GM12878 (cell line): ENCODE data around the gene AOAH. TPM values are rescaled to one million over a fixed set of nuclear protein-coding genes. Genes with fewer than 3 reads are reported as not detected.

Experiments used
- ATAC-seq: fragments of 200-7000 bp; cut with Tn5 transposase; 3 replicates; pipeline ENCODE4 v1.9.1; 2020; ENCODE audit warnings: mild to moderate bottlenecking, moderate library complexity
- BruUV-seq: library from RNA; stranded (reverse); fragments of 400-500 nt; replicated peaks from 2 replicates; lab custom pipeline; 2021; lab: Mats Ljungman, UMichigan
- CTCF ChIA-PET: fragments of 300-600 bp; sonication (Branson Sonifier 250); formaldehyde crosslinking; extraction: SDS; loops from one replicate; lab custom pipeline; 2021; ENCODE audit warnings: inconsistent platforms; lab: Yijun Ruan, JAX
- POLR2A ChIA-PET: fragments of 350-600 bp; formaldehyde crosslinking; extraction: SDS; loops from one replicate; lab custom pipeline; 2021; ENCODE audit warnings: inconsistent platforms; lab: Charles Lee
- RAD21 ChIA-PET: fragments of 300-600 bp; sonication (Branson Sonifier 250); formaldehyde crosslinking; loops from one replicate; lab custom pipeline; 2023; ENCODE audit warnings: antibody characterized with exemption; ENCODE audit not compliant: unreplicated experiment; lab: Charles Lee
- SMC1A ChIA-PET: fragments of 300-600 bp; sonication (Branson Sonifier 250); formaldehyde crosslinking; loops from one replicate; lab custom pipeline; 2023; ENCODE audit not compliant: unreplicated experiment, uncharacterized antibody; lab: Charles Lee
- DNase-seq: peaks from one replicate; pipeline ENCODE4 v3.0.0-alpha.2; 2011; ENCODE audit warnings: low read depth, low spot score
- FAIRE-seq: peaks from 3 replicates; lab custom pipeline; 2011; peaks lifted over from hg19 to GRCh38; lab: Jason Lieb, UNC
- H2AFZ ChIP-seq: 2 replicates; pipeline ENCODE4 v1.6.0; 2011; ENCODE audit warnings: low read depth, low read length, control low read depth; ENCODE audit not compliant: control insufficient read depth
- H3K27ac ChIP-seq: 2 replicates; pipeline ENCODE4 v1.5.1; 2011; ENCODE audit warnings: control low read depth; ENCODE audit not compliant: control insufficient read depth, insufficient read depth
- H3K27me3 ChIP-seq, 2 experiments: replicated peaks in 1 of 2; 2 replicates each; pipeline versions ENCODE4 v1.6.0 to v1.6.1; 2011; ENCODE audit warnings: low read length in 1 of 2; ENCODE audit not compliant: control insufficient read depth in 2 of 2, insufficient read depth in 2 of 2
- H3K36me3 ChIP-seq, 2 experiments: 2 replicates each; pipeline ENCODE4 v1.5.1; 2011; ENCODE audit warnings: low read length in 1 of 2; ENCODE audit not compliant: control insufficient read depth in 2 of 2, insufficient read depth in 2 of 2
- H3K4me1 ChIP-seq: 2 replicates; pipeline ENCODE4 v1.6.1; 2011; ENCODE audit warnings: mild to moderate bottlenecking, low read length, moderate library complexity, mixed read lengths; ENCODE audit not compliant: control insufficient read depth, insufficient read depth
- H3K4me2 ChIP-seq: 2 replicates; pipeline ENCODE4 v1.6.0; 2011; ENCODE audit warnings: control low read depth; ENCODE audit not compliant: control insufficient read depth, insufficient read depth
- H3K4me3 ChIP-seq: fragments of 200-600 bp; sonication (generic); 2 replicates; pipeline ENCODE4 v1.5.1; 2016
- H3K79me2 ChIP-seq: 2 replicates; pipeline ENCODE4 v1.6.0; 2011; ENCODE audit warnings: low read length; ENCODE audit not compliant: control insufficient read depth, insufficient read depth
- H3K9ac ChIP-seq: 2 replicates; pipeline ENCODE4 v1.8.0; 2011; ENCODE audit warnings: low read length, control low read depth, mixed read lengths; ENCODE audit not compliant: control insufficient read depth, insufficient read depth
- H3K9me3 ChIP-seq: replicated peaks from 3 replicates; pipeline ENCODE4 v1.5.1; 2011; ENCODE audit warnings: mild to moderate bottlenecking, low read length; ENCODE audit not compliant: control insufficient read depth, insufficient read depth
- H4K20me1 ChIP-seq: 2 replicates; pipeline ENCODE4 v1.6.0; 2011; ENCODE audit not compliant: control insufficient read depth, insufficient read depth
- CHD2 ChIP-seq: IDR thresholded peaks from 2 replicates; pipeline ENCODE4 v1.6.1; 2011; ENCODE audit warnings: low read depth, low read length, improper control_type of control experiment, borderline replicate concordance
- FOXK2 ChIP-seq: fragments of 450-650 bp; IDR thresholded peaks from 2 replicates; pipeline ENCODE4 v1.6.1; 2017; ENCODE audit warnings: mild to moderate bottlenecking, moderate library complexity
- GABPA ChIP-seq: IDR thresholded peaks from 2 replicates; pipeline ENCODE4 v1.6.1; 2014; ENCODE audit warnings: antibody characterized with exemption, low read depth, mild to moderate bottlenecking, inconsistent platforms
- IKZF1 ChIP-seq: fragments of 450-650 bp; conservative IDR thresholded peaks from 2 replicates; pipeline ENCODE4 v1.6.1; 2017; ENCODE audit warnings: antibody characterized with exemption, mild to moderate bottlenecking
- IRF5 ChIP-seq: fragments of 450-650 bp; IDR thresholded peaks from 2 replicates; pipeline ENCODE4 v1.6.1; 2017; ENCODE audit warnings: borderline replicate concordance
- JUNB ChIP-seq: IDR thresholded peaks from 2 replicates; pipeline ENCODE4 v1.6.1; 2016; ENCODE audit warnings: antibody characterized with exemption, mild to moderate bottlenecking
- KDM1A ChIP-seq: fragments of 200-600 bp; sonication (generic); IDR thresholded peaks from 2 replicates; pipeline ENCODE4 v1.6.1; 2016; ENCODE audit warnings: borderline replicate concordance
- MAX ChIP-seq: IDR thresholded peaks from 2 replicates; pipeline ENCODE4 v1.6.1; 2012; ENCODE audit warnings: low read depth, low read length, improper control_type of control experiment
- MEF2A ChIP-seq: IDR thresholded peaks from 2 replicates; pipeline ENCODE4 v1.6.1; 2011; ENCODE audit warnings: low read depth, mild to moderate bottlenecking, low read length, moderate library complexity; ENCODE audit not compliant: insufficient read depth
- MTA3 ChIP-seq: IDR thresholded peaks from 2 replicates; pipeline ENCODE4 v1.6.1; 2012; ENCODE audit warnings: low read length, inconsistent platforms, borderline replicate concordance
- NFXL1 ChIP-seq: fragments of 450-650 bp; IDR thresholded peaks from 2 replicates; pipeline ENCODE4 v1.6.1; 2017; ENCODE audit warnings: antibody characterized with exemption, mild to moderate bottlenecking, borderline replicate concordance
- NR2C1 ChIP-seq: fragments of 450-650 bp; IDR thresholded peaks from 2 replicates; pipeline ENCODE4 v1.6.1; 2017; ENCODE audit warnings: antibody characterized with exemption, mild to moderate bottlenecking, moderate library complexity
- NRF1 ChIP-seq: conservative IDR thresholded peaks from 2 replicates; pipeline ENCODE4 v1.6.1; 2011; ENCODE audit warnings: mild to moderate bottlenecking, low read depth, low read length, improper control_type of control experiment
- POLR2AphosphoS2 ChIP-seq: IDR thresholded peaks from 2 replicates; pipeline ENCODE4 v1.6.1; 2011; ENCODE audit warnings: low read depth, mild to moderate bottlenecking, low read length, improper control_type of control experiment, moderate library complexity
- RAD21 ChIP-seq: IDR thresholded peaks from 2 replicates; pipeline ENCODE4 v1.6.1; 2011; ENCODE audit warnings: mild to moderate bottlenecking, low read depth, low read length, moderate library complexity; ENCODE audit not compliant: insufficient read depth
- RELA ChIP-seq: fragments of 450-650 bp; IDR thresholded peaks from 2 replicates; pipeline ENCODE4 v1.8.0; 2014; ENCODE audit warnings: borderline replicate concordance; ENCODE audit not compliant: partially characterized antibody
- SMARCA5 ChIP-seq: fragments of 450-650 bp; IDR thresholded peaks from 2 replicates; pipeline ENCODE4 v1.6.1; 2017; ENCODE audit warnings: mild to moderate bottlenecking
- SREBF1 ChIP-seq: IDR thresholded peaks from 2 replicates; pipeline ENCODE4 v1.6.1; 2012; ENCODE audit warnings: mild to moderate bottlenecking, low read length
- USF2 ChIP-seq: IDR thresholded peaks from 2 replicates; pipeline ENCODE4 v1.6.1; 2011; ENCODE audit warnings: low read depth, low read length, improper control_type of control experiment, borderline replicate concordance
- YY1 ChIP-seq: IDR thresholded peaks from 2 replicates; pipeline ENCODE4 v1.6.1; 2011; ENCODE audit warnings: low read depth, mild to moderate bottlenecking, low read length
- ZSCAN29 ChIP-seq: fragments of 450-650 bp; IDR thresholded peaks from 2 replicates; pipeline ENCODE4 v1.6.1; 2017; ENCODE audit warnings: mild to moderate bottlenecking, moderate library complexity
- WGBS: methylation state at CpG from one replicate; pipeline ENCODE4 v1.1.6; 2016; ENCODE audit warnings: low lambda C conversion rate; ENCODE audit not compliant: insufficient replicate concordance, insufficient coverage; ENCODE audit errors: missing lambda C conversion rate; 5-methylcytosine and 5-hydroxymethylcytosine counted together
- in situ Hi-C: fragments of 300-500 bp; cut with MboI; formaldehyde crosslinking; loops from 9 replicates; pipeline ENCODE4 v1.14.3; 2018; ENCODE audit warnings: mixed read lengths
- intact Hi-C: fragments of 100-400 bp; cut with micrococcal nuclease; formaldehyde crosslinking; loops from one replicate; pipeline ENCODE4 v1.14.2; 2022; ENCODE audit not compliant: unreplicated experiment
- polyA plus RNA-seq, 11 experiments: library from polyadenylated mRNA; depleted of rRNA in 4 of 11; unstranded in 6 of 11; stranded (reverse) in 5 of 11; fragments of >200 nt; fragmentation: Nextera tagmentation in 4 of 11; fragmentation: Illumina TruSeq in 1 of 11; extraction: Ambion mirVana in 4 of 11; extraction: Trizol in 1 of 11; gene quantifications; 1 replicate in 1 of 11; 2 replicates in 10 of 11; pipeline versions ENCODE4 v1.2.1 to v1.2.3, GENCODE V29; 2011 to 2016; ENCODE audit warnings: inconsistent platforms in 2 of 11, missing spikeins in 2 of 11, low read depth in 1 of 11
- total RNA-seq, 4 experiments: library from RNA; depleted of rRNA in 3 of 4; stranded (reverse); fragments of >200 nt in 3 of 4; fragmentation: Illumina TruSeq in 1 of 4; extraction: Trizol in 1 of 4; gene quantifications; 2 replicates each; pipeline versions ENCODE4 v1.2.1 to v1.2.3, GENCODE V29; 2013 to 2021
- TF ChIP-seq, protein P1 (sequence below): fragments of 450-650 bp; IDR thresholded peaks from 2 replicates; pipeline ENCODE4 v1.6.1; 2016; ENCODE audit warnings: mild to moderate bottlenecking

Gene AOAH
- total and polyA plus RNA-seq, 10 of the 15 experiments (the other 5 are each of a cell fraction or from before 2014, with no cell fraction given) = 0.32 to 2.8 (median 1.4) TPM

GRCh38 chr7:36522453-36523007 lies 201.8 kb downstream of the AOAH start (continued):
- TF ChIP-seq NRF1 (no peak), MEF2A (no peak), NFXL1 (no peak), FOXK2 (no peak), POLR2AphosphoS2 (no peak), ZSCAN29 (no peak), MTA3 (no peak)
- TF ChIP-seq, all 136 proteins: peak for 0

DNA sequence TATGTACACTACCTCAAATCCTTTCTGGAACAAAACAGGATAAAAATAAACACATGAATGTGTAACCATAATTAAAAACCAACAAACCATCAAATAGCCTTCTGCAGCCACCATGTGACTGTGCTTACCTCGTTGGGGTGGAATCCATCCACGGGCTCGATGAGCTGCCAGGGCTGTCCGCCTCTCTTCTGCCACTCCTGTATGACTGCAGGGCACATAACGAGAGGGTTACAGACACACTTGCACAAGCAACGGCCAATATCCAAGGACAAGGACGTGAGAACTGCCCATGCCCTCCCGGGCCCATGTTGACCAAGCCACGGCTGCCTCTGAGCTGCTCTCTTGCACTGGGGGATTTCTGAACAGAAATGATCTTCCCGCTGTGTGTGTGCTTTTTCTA lies 202.4 kb downstream of the AOAH start:
- no peak for FAIRE-seq
- Histone ChIP-seq H3K4me2 (no peak overlapping the region), H3K79me2 (no peaks in the 10 kb centered on the region), H3K4me1 (peaks cover 4% of the 10 kb centered on the region; the same call in 1 of the 2 replicates), H3K9me3 (no peaks in the 10 kb centered on the region), H3K4me3 (no peak overlapping the region), H3K9ac (no peak overlapping the region), H3K27me3 (no peaks in the 10 kb centered on the region), H3K27ac (no peak overlapping the region), H3K36me3 (no peaks in the 10 kb centered on the region), H2AFZ (no peak overlapping the region), H4K20me1 (no peaks in the 10 kb centered on the region)
- intact Hi-C loops (no loop called here), in situ Hi-C loops (no loop called here)
- ATAC-seq = no peak
- POLR2A ChIA-PET = no interaction called here
- TF ChIP-seq JUNB (no peak), IKZF1 (no peak), GABPA (no peak), IRF5 (no peak), NR2C1 (no peak), KDM1A (no peak), CHD2 (no peak), USF2 (no peak), MAX (no peak), SMARCA5 (no peak), RELA (no peak), RAD21 (no peak), YY1 (no peak), SREBF1 (no peak)
- TF ChIP-seq, protein P1, sequence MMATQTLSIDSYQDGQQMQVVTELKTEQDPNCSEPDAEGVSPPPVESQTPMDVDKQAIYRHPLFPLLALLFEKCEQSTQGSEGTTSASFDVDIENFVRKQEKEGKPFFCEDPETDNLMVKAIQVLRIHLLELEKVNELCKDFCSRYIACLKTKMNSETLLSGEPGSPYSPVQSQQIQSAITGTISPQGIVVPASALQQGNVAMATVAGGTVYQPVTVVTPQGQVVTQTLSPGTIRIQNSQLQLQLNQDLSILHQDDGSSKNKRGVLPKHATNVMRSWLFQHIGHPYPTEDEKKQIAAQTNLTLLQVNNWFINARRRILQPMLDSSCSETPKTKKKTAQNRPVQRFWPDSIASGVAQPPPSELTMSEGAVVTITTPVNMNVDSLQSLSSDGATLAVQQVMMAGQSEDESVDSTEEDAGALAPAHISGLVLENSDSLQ = no peak
- no peak for DNase-seq
- RAD21 ChIA-PET = no interaction called here
- BruUV-seq = no TSS peak
- SMC1A ChIA-PET = no interaction called here
- 50% methylated on average over 10 of the region's 10 CpGs for WGBS
- CTCF ChIA-PET = no interaction called here
